Activated CD4-positive, alpha-beta T cell treated with anti-CD3 and anti-CD28 coated beads, Interleukin-2, amount 10 ng/mL, durations not matched to agents 7 days and 5 days (primary cell): ENCODE results near the gene OR4K14. TPM values are rescaled to one million over a fixed set of nuclear protein-coding genes. Genes with fewer than 3 reads are reported as not detected.

Experiments used
- CTCF ChIA-PET: fragments of 350-600 bp; sonication (Branson Sonifier 250); formaldehyde crosslinking; loops from one replicate; lab custom pipeline; 2021; ENCODE audit warnings: antibody characterized with exemption; lab: Charles Lee
- POLR2A ChIA-PET: fragments of 350-600 bp; sonication (Branson Sonifier 250); formaldehyde crosslinking; loops from one replicate; lab custom pipeline; 2021; ENCODE audit warnings: antibody characterized with exemption; lab: Charles Lee
- DNase-seq: peaks from one replicate; pipeline ENCODE4 v3.0.0-alpha.2; 2020
- H3K27ac Mint-ChIP-seq: one replicate; pipeline ENCODE4 v1.8.0; 2021; ENCODE audit warnings: mild to moderate bottlenecking, moderate library complexity, mixed read lengths
- H3K27me3 Mint-ChIP-seq: one replicate; pipeline ENCODE4 v1.8.0; 2021; ENCODE audit warnings: mixed read lengths
- H3K36me3 Mint-ChIP-seq: one replicate; pipeline ENCODE4 v1.8.0; 2021; ENCODE audit warnings: low read depth, mixed read lengths
- H3K4me1 Mint-ChIP-seq: one replicate; pipeline ENCODE4 v1.8.0; 2021; ENCODE audit warnings: mixed read lengths
- H3K4me3 Mint-ChIP-seq: one replicate; pipeline ENCODE4 v1.8.0; 2021; ENCODE audit warnings: mild to moderate bottlenecking, moderate library complexity, mixed read lengths
- H3K9me3 Mint-ChIP-seq: one replicate; pipeline ENCODE4 v1.8.0; 2021; ENCODE audit warnings: mixed read lengths
- total RNA-seq, 2 experiments: library from RNA; stranded (reverse); gene quantifications; one replicate each; pipeline ENCODE4 v1.2.3, GENCODE V29; 2021

OR4K14 gene, protein sequence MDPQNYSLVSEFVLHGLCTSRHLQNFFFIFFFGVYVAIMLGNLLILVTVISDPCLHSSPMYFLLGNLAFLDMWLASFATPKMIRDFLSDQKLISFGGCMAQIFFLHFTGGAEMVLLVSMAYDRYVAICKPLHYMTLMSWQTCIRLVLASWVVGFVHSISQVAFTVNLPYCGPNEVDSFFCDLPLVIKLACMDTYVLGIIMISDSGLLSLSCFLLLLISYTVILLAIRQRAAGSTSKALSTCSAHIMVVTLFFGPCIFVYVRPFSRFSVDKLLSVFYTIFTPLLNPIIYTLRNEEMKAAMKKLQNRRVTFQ
- not detected for total RNA-seq

DNA sequence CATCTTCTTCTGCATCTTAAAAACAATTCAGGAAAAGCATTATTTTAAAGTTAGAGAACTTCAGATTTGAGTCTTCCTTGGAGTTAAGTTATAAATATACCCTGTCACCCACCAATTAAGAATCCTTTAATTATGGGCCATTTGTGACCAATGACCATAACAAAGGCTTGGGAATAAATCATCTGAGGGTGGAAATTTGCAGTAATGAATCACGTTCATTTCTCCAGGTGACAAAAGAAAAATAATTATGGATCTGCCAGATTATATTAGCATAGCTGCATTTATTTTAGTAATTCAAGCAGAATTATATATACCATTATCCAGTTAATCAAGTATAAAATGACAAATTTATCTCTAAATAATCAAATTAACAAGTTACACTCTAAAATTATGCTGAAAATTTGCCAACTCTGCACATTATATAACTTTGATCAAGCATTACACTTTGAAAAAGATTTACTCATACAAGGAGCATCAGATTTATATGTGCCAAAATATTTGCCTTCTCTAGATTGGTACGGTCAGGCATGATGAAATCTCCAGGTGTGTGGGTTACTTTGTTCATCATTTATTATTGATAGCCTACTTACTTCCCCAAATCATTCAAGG, at the start of gene OR4K14:
TSS of gene OR4K14 (minus strand) at position 51 of the 609 bp plus-strand sequence. CDS start 4,114 bp downstream, outside the sequence.
- Mint-ChIP-seq H3K36me3 (no peaks in the 10 kb centered on the region), H3K4me3 (no peak within 1 kb of the TSS), H3K4me1 (no peaks in the 10 kb centered on the region), H3K9me3 (no peaks in the 10 kb centered on the region), H3K27me3 (no peaks in the 10 kb centered on the region), H3K27ac (no peak within 1 kb of the TSS)
- POLR2A ChIA-PET: no interaction called here
- CTCF ChIA-PET: no interaction called here
- DNase-seq: no peak

DNA sequence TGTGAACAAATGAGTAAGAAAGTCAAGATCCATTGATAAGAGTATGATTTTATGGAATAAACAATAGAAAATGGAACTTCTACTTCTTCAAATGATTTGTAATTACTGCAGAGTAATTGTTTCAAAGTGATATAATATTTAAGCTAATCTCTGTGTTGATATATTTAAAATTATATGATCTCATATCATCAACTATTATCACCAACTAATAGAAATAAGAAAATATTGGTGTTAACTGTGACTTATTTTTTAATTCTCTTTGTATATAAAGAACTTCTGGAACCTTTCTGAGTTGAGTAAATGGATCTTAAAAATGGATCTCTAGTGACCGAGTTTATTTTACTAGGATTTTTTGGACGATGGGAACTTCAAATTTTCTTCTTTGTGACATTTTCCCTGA, 40.6 kb upstream of the OR4K14 start, which contains the start of gene OR4L1:
TSS of gene OR4L1 (plus strand) at position 301 of the 400 bp plus-strand sequence. CDS start at position 301, 0 bp downstream.
- CTCF ChIA-PET: no interaction called here
- H3K36me3 Mint-ChIP-seq: no peaks in the 10 kb centered on the region
- DNase-seq: no peak
- no peaks in the 10 kb centered on the region for H3K4me1 Mint-ChIP-seq
- no peak within 1 kb of the TSS for H3K4me3 Mint-ChIP-seq
- H3K9me3 Mint-ChIP-seq: peaks cover 4% of the 10 kb centered on the region
- H3K27me3 Mint-ChIP-seq: no peaks in the 10 kb centered on the region
- POLR2A ChIA-PET: no interaction called here
- no peak within 1 kb of the TSS for H3K27ac Mint-ChIP-seq

DNA sequence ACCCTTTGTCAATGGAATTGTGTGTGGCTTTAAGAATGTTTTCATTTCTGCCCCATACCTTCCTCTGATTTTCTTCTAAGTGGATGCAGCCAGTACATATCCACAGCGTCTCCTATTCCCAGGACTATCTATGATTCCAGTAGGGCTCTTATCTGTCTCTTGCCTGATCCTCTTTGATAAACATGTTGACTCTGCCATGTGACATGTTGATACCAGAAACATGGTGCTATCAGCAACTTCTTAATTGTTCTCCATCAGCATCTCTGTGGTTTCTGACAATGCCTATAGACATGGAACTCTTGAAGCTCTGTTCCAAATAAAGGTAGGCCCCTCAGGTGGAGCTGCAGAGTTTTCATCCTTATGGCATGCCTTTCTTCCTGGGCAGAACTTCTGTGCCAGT, 29.1 kb upstream of the OR4K14 start:
- POLR2A ChIA-PET: no interaction called here
- no peak for DNase-seq
- H3K27ac Mint-ChIP-seq: no peak overlapping the region
- no peaks in the 10 kb centered on the region for H3K4me1 Mint-ChIP-seq
- H3K4me3 Mint-ChIP-seq: no peak overlapping the region
- no peaks in the 10 kb centered on the region for H3K9me3 Mint-ChIP-seq
- H3K27me3 Mint-ChIP-seq: peaks cover 4% of the 10 kb centered on the region
- CTCF ChIA-PET: no interaction called here
- H3K36me3 Mint-ChIP-seq: no peaks in the 10 kb centered on the region

DNA sequence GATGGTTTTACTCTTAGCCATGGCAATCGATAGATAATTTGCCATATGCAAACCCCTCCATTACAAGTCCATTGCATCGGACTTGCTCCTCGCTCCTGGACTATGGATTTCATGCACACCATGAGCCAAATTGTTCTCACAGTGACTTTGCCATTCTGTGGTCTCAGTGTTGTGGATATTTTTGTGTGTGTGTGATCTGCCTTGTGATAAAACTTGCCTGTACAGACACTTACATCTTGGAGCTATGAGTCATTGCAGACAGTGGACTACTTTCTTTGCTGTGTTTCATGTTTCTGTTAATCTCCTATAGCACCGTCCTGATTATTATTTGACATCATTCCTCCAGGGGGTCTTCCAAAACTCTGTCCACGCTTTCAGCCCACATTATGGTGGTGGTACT, 25.1 kb upstream of the OR4K14 start:
- Mint-ChIP-seq H3K36me3 (no peaks in the 10 kb centered on the region), H3K4me1 (no peaks in the 10 kb centered on the region), H3K27ac (no peak overlapping the region), H3K27me3 (peaks cover 3% of the 10 kb centered on the region), H3K9me3 (no peaks in the 10 kb centered on the region), H3K4me3 (no peak overlapping the region)
- CTCF ChIA-PET: no interaction called here
- POLR2A ChIA-PET: no interaction called here
- DNase-seq: no peak

DNA sequence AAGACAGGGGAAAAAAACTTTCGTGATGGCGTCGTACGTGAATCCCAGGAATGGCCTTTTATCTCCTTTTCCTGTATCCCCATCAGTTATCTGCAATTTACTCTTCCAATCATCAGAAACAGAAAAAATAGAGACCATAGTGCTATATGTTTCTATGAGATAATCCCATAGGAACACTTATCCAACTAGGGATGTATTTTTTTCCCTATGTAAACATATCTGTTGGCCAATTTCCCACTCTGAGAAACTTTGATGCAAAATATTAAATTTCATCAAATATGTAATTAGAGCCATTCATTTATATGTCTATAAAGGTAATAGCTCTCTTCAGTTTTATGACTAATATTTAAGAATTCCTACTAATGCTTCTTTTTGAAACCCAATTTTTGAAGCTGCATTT, 16.8 kb upstream of the OR4K14 start, which contains the start of gene OR4K13:
TSS of gene OR4K13 (minus strand) at position 101 of the 400 bp plus-strand sequence. CDS start 1,280 bp downstream, outside the sequence.
- Mint-ChIP-seq H3K27ac (no peak within 1 kb of the TSS), H3K27me3 (no peaks in the 10 kb centered on the region), H3K36me3 (no peaks in the 10 kb centered on the region), H3K4me3 (no peak within 1 kb of the TSS), H3K4me1 (no peaks in the 10 kb centered on the region), H3K9me3 (peaks cover 2% of the 10 kb centered on the region)
- no peak for DNase-seq
- CTCF ChIA-PET: no interaction called here
- POLR2A ChIA-PET: no interaction called here

DNA sequence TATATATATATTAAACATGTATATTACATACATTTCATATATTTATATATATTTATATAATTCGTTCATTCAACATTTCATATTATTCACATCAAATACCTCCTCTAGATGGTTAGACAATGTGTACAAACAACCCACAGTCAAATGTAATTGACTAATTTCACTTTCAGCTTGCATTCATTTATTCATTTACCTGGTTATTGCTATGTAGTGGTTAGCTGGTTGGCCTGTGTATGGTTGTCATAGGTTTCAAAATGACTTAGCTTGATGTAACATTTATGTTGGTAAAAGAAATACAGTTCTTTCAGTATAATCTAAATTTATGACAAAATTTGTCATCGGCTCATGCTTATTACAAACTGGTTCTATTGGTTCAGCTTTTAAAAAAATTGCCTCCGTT, 16.3 kb upstream of the OR4K14 start:
- DNase-seq: no peak
- Mint-ChIP-seq H3K27me3 (no peaks in the 10 kb centered on the region), H3K9me3 (peaks cover 2% of the 10 kb centered on the region), H3K4me3 (no peak overlapping the region), H3K36me3 (no peaks in the 10 kb centered on the region), H3K27ac (no peak overlapping the region), H3K4me1 (no peaks in the 10 kb centered on the region)
- POLR2A ChIA-PET: no interaction called here
- CTCF ChIA-PET: no interaction called here

DNA sequence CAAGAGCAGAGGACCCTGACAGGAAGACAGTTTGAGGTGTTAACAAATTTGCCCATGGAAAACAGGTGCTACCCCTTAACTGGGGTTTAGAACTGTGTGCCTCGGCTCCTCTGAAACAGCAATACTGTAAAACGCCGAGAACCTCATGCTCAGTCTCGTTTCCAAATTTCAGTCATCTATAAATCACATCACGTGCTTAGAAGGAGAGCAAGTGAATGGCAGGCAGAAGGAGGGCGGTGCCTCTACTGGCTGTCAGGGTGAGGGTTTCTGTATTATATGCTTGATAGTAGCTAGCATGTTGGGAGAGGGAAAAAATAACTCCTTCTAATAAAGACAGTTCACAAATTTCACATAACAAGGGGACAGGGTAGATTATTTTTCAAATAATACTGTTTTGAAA, 12.0 kb upstream of the OR4K14 start:
- no peaks in the 10 kb centered on the region for H3K27me3 Mint-ChIP-seq
- H3K9me3 Mint-ChIP-seq: no peaks in the 10 kb centered on the region
- POLR2A ChIA-PET: no interaction called here
- H3K4me1 Mint-ChIP-seq: no peaks in the 10 kb centered on the region
- CTCF ChIA-PET: no interaction called here
- H3K4me3 Mint-ChIP-seq: no peak overlapping the region
- DNase-seq: no peak
- H3K36me3 Mint-ChIP-seq: no peaks in the 10 kb centered on the region
- no peak overlapping the region for H3K27ac Mint-ChIP-seq

DNA sequence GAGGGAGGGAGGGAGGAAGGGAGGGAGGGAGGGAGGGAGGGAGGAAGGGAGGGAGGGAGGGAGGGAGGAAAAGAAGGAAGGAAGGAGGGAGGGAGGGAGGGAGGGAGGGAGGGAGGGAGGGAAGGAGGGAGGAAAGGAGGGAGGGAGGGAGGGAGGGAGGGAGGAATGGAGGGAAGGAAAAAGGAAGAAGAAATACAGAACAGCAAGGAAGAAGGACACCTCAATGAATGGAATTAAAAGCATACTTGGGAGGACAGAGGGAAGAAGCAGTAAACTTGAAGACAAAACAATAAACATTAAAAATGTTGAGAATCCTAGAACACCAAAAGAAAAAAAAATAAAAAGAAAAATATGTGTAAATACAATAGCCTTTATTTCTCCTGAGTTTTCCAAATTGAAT, 11.0 kb downstream of the OR4K14 start:
- Mint-ChIP-seq H3K4me1 (no peaks in the 10 kb centered on the region), H3K27ac (no peak overlapping the region), H3K36me3 (no peaks in the 10 kb centered on the region), H3K9me3 (peaks cover 10% of the 10 kb centered on the region), H3K27me3 (peaks cover 2% of the 10 kb centered on the region), H3K4me3 (no peak overlapping the region)
- DNase-seq: no peak
- POLR2A ChIA-PET: no interaction called here
- CTCF ChIA-PET: no interaction called here

DNA sequence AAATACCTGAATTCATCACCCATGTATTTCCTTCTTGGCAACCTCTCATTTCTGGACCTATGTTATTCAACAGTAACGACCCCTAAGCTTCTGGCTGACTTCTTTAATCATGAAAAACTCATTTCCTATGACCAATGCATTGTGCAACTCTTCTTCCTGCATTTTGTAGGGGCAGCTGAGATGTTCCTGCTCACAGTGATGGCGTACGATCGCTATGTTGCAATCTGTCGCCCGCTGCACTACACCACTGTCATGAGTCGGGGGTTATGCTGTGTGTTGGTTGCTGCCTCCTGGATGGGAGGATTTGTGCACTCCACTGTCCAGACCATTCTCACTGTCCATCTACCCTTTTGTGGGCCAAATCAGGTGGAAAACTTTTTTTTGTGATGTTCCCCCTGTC, 16.8 kb downstream of the OR4K14 start:
- no peak for DNase-seq
- H3K36me3 Mint-ChIP-seq: no peaks in the 10 kb centered on the region
- no peaks in the 10 kb centered on the region for H3K4me1 Mint-ChIP-seq
- H3K27ac Mint-ChIP-seq: no peak overlapping the region
- CTCF ChIA-PET: no interaction called here
- no peak overlapping the region for H3K4me3 Mint-ChIP-seq
- peaks cover 7% of the 10 kb centered on the region for H3K9me3 Mint-ChIP-seq
- POLR2A ChIA-PET: interaction anchor here (0.7 kb wide), 1 partner anchor 41 kb away, joined by 6 read pairs; no protein-coding TSS in a partner anchor
- H3K27me3 Mint-ChIP-seq: no peaks in the 10 kb centered on the region

DNA sequence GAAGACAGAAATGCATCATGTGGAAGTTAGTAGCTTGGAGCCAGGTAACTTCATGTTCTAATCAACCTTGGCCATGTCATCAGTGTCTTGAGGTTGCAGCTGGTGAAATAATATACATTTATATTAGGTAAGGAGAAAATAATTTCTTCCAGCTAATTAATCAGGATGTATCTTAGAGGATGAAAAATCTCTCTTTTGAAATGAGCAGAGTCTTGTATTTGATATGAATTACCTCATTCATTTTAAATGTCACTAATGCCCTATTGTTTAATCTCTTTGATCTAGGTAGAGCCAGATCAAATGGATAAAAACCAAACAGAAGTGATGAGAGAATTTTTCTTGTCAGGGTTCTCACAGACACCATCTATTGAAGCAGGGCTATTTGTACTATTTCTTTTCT, 17.2 kb downstream of the OR4K14 start, which contains the start of gene OR4Q2:
TSS of gene OR4Q2 (plus strand) at position 301 of the 400 bp plus-strand sequence.
- POLR2A ChIA-PET: interaction anchor here (0.7 kb wide), 1 partner anchor 42 kb away, joined by 6 read pairs; no protein-coding TSS in a partner anchor
- no peak for DNase-seq
- Mint-ChIP-seq H3K9me3 (peaks cover 5% of the 10 kb centered on the region), H3K4me3 (no peak within 1 kb of the TSS), H3K27me3 (no peaks in the 10 kb centered on the region), H3K4me1 (no peaks in the 10 kb centered on the region), H3K27ac (no peak within 1 kb of the TSS), H3K36me3 (no peaks in the 10 kb centered on the region)
- CTCF ChIA-PET: no interaction called here

DNA sequence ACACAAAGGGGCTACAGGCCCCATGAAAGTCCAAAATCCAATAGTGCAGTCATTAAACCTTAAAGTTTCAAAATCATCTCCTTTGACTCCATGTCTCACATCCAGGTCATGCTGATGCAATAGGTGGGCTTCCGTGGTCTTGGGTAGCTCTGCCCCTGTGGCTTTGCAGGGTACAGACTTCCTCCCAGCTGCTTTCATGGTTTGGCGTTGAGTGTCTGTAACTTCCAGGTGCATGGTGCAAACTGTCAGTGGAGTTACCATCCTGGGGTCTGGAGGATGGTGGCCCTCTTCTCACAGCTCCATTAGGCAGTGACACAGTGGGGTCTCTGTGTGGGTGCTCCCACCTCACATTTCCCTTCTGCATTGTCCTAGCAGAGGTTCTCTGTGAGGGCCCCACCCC, 25.7 kb downstream of the OR4K14 start:
- Mint-ChIP-seq H3K27me3 (peaks cover 6% of the 10 kb centered on the region), H3K4me1 (no peaks in the 10 kb centered on the region), H3K9me3 (peaks cover 16% of the 10 kb centered on the region), H3K36me3 (no peaks in the 10 kb centered on the region), H3K4me3 (no peak overlapping the region), H3K27ac (no peak overlapping the region)
- POLR2A ChIA-PET: no interaction called here
- CTCF ChIA-PET: no interaction called here
- no peak for DNase-seq

DNA sequence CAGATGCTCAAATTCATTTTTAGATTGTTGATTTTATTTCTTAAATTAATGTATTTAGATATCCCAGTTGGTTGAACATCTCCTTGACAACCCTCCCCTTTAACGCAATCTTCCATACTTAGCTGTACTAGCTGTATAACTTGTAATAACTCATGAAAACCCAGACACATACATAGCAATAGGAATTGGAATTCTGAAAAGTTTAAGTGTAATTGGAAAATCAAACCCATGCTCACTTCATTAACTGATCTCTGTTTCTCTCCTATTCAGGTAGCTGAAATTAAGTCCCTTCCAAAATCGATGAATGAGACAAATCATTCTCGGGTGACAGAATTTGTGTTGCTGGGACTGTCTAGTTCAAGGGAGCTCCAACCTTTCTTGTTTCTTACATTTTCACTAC, 43.8 kb downstream of the OR4K14 start, which contains the start of gene OR4K15:
TSS of gene OR4K15 (plus strand) at position 301 of the 400 bp plus-strand sequence. CDS start at position 301, 0 bp downstream.
- Mint-ChIP-seq H3K27me3 (no peaks in the 10 kb centered on the region), H3K36me3 (peaks cover 14% of the 10 kb centered on the region), H3K27ac (peak within 1 kb of the TSS; percentile 82), H3K9me3 (peaks cover 20% of the 10 kb centered on the region), H3K4me3 (no peak within 1 kb of the TSS), H3K4me1 (peaks cover 26% of the 10 kb centered on the region)
- POLR2A ChIA-PET: no interaction called here
- CTCF ChIA-PET: no interaction called here
- DNase-seq: no peak

DNA sequence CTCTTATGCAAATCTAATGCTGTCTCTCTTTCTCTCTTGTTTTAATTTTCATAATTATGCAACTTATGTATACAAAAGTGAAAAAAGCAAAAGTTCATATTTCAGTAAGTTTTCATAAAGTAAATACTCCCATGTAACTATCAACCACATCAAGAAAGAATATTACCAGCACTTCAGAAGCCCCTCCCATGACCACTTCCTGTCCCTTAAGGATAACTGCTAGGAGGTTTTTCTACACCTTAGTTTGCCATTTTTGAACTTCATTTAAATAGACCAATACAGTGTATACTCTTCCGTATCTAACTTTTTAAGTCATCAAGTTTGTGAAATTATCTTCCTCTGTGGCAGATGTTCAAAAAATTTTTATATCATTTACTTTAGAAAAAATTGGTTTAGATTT, 44.3 kb downstream of the OR4K14 start:
- Mint-ChIP-seq H3K4me3 (no peak overlapping the region), H3K27me3 (no peaks in the 10 kb centered on the region), H3K9me3 (peaks cover 20% of the 10 kb centered on the region), H3K36me3 (peaks cover 14% of the 10 kb centered on the region), H3K4me1 (peaks cover 26% of the 10 kb centered on the region), H3K27ac (peak overlapping the region; percentile 82)
- peak; percentile 72 for DNase-seq
- POLR2A ChIA-PET: no interaction called here
- CTCF ChIA-PET: no interaction called here
